Uterus (tissue), 2 donors: ENCODE measurements around the gene SRP9.

ENCODE experiments used
- CTCF ChIP-seq, 4 experiments: fragments of 200-600 bp in 2 of 4; fragments of 450-650 bp in 2 of 4; sonication (generic) in 2 of 4; IDR thresholded peaks; one replicate each; pipeline ENCODE4 v1.5.1; 2016 to 2019; ENCODE audit warnings: antibody characterized with exemption in 4 of 4, mild to moderate bottlenecking in 2 of 4, moderate library complexity in 1 of 4
- POLR2A ChIP-seq, 2 donors: fragments of 450-650 bp; IDR thresholded peaks; one replicate each; pipeline ENCODE4 v1.6.1; 2016; ENCODE audit warnings: antibody characterized with exemption in 2 of 2, mild to moderate bottlenecking in 1 of 2, moderate library complexity in 1 of 2

GRCh38 chr1:225762444-225762843 is 15.2 kb upstream of the SRP9 start:
- TF ChIP-seq CTCF (IDR thresholded peaks at IDR 0.05) (no peak), POLR2A (IDR thresholded peaks at IDR 0.05) (no peak)
